Sigmoid colon (tissue), 7 donors: ENCODE data around the gene TBXAS1. TPM values are rescaled to one million over a fixed set of nuclear protein-coding genes. Genes with fewer than 3 reads are reported as not detected.

ENCODE experiments used
- DNase-seq: peaks from one replicate; pipeline ENCODE4 v3.0.0-alpha.2; 2019
- H3K27ac ChIP-seq, 4 donors: fragments of 200-600 bp; sonication (generic); one replicate each; pipeline ENCODE4 v1.5.1; 2016 to 2019; ENCODE audit warnings: mild to moderate bottlenecking in 1 of 4
- H3K27me3 ChIP-seq, 3 donors: fragments of 200-600 bp; sonication (generic); one replicate each; pipeline ENCODE4 v1.5.1; 2019; ENCODE audit warnings: mild to moderate bottlenecking in 1 of 3
- H3K36me3 ChIP-seq, 4 donors: fragments of 200-600 bp; sonication (generic); one replicate each; pipeline ENCODE4 v1.5.1; 2016 to 2019
- H3K4me1 ChIP-seq, 4 donors: fragments of 200-600 bp; sonication (generic); one replicate each; pipeline ENCODE4 v1.5.1; 2017 to 2019
- H3K4me3 ChIP-seq, 4 donors: fragments of 200-600 bp; sonication (generic); one replicate each; pipeline ENCODE4 v1.5.1; 2017 to 2019; ENCODE audit warnings: mild to moderate bottlenecking in 2 of 4, moderate library complexity in 1 of 4
- H3K9me3 ChIP-seq, 4 donors: fragments of 200-600 bp in 3 of 4; sonication (generic) in 3 of 4; one replicate each; pipeline versions ENCODE4 v1.5.1 to v1.6.1; 2013 to 2019
- EP300 ChIP-seq, 4 donors: sonication (generic); formaldehyde crosslinking; IDR thresholded peaks; one replicate each; pipeline ENCODE4 v1.6.1; 2017; ENCODE audit warnings: antibody characterized with exemption in 4 of 4
- POLR2A ChIP-seq, 2 donors: fragments of 450-650 bp; IDR thresholded peaks; one replicate each; pipeline ENCODE4 v1.6.1; 2016; ENCODE audit warnings: antibody characterized with exemption in 2 of 2, mild to moderate bottlenecking in 2 of 2, moderate library complexity in 2 of 2
- POLR2AphosphoS5 ChIP-seq, 4 donors: sonication (generic); formaldehyde crosslinking; IDR thresholded peaks; one replicate each; pipeline ENCODE4 v1.6.1; 2017; ENCODE audit warnings: antibody characterized with exemption in 4 of 4
- WGBS, 2 donors: extraction: QIAGEN DNeasy Blood & Tissue Kit; methylation state at CpG; one replicate each; pipeline ENCODE4 v1.1.7; 2013; 5-methylcytosine and 5-hydroxymethylcytosine counted together
- intact Hi-C: fragments of 100-400 bp; cut with DNase I; formaldehyde crosslinking; loops from one replicate; pipeline ENCODE4 v1.15.1; 2023
- polyA plus RNA-seq, 3 donors: library from polyadenylated mRNA; stranded (reverse); fragments of 200-250 nt; gene quantifications; one replicate each; pipeline ENCODE4 v1.2.3, GENCODE V29; 2013
- total RNA-seq, 4 donors: library from RNA; depleted of rRNA; stranded (reverse); fragments of >200 nt; gene quantifications; one replicate each; pipeline ENCODE4 v1.1.0, GENCODE V29; 2016
- TF ChIP-seq, protein P1 (sequence below), 4 experiments: fragments of 450-650 bp in 3 of 4; fragments of 200-600 bp in 1 of 4; IDR thresholded peaks; one replicate each; pipeline ENCODE4 v1.5.1; 2016 to 2019; ENCODE audit warnings: antibody characterized with exemption in 4 of 4, mild to moderate bottlenecking in 3 of 4, moderate library complexity in 2 of 4
- donor health status: healthy with polysubstance abuse.
- donor health status: Bipolar disorder and iron deficiency.
- donor health status: healthy.

Gene TBXAS1
- total and polyA plus RNA-seq, 7 donors: 6.0 to 28.2 (median 19.3) TPM

DNA sequence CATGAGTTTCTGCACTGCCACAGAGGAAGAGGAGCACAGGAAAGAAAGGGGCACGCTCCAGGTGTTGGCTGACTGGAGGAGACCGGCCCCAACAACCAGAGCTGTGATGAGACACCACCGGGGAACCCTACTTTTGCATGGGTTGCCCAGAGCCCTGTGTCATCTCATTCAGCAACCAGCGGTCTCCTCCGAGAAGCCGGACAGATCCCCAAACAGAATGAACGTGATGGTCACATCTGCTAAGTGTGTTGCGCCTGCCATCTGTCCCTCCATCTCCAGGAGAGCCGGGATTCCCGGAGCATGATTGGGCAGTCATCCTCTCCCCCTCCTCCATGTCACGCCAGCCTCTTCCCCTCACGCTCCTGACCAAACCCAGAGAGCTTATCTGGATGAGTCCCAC is 210.8 kb downstream of the TBXAS1 start:
- peaks cover 0 to 55% (median 5%) of the 10 kb centered on the region in 4 donors for H3K36me3 ChIP-seq
- DNase-seq: no peak
- H3K9me3 ChIP-seq: no peaks in the 10 kb centered on the region
- TF ChIP-seq POLR2A (IDR thresholded peaks at IDR 0.05): no peak
- no peak for TF ChIP-seq EP300 (IDR thresholded peaks at IDR 0.05)
- TF ChIP-seq POLR2AphosphoS5 (IDR thresholded peaks at IDR 0.05): no peak
- TF ChIP-seq, protein P1, sequence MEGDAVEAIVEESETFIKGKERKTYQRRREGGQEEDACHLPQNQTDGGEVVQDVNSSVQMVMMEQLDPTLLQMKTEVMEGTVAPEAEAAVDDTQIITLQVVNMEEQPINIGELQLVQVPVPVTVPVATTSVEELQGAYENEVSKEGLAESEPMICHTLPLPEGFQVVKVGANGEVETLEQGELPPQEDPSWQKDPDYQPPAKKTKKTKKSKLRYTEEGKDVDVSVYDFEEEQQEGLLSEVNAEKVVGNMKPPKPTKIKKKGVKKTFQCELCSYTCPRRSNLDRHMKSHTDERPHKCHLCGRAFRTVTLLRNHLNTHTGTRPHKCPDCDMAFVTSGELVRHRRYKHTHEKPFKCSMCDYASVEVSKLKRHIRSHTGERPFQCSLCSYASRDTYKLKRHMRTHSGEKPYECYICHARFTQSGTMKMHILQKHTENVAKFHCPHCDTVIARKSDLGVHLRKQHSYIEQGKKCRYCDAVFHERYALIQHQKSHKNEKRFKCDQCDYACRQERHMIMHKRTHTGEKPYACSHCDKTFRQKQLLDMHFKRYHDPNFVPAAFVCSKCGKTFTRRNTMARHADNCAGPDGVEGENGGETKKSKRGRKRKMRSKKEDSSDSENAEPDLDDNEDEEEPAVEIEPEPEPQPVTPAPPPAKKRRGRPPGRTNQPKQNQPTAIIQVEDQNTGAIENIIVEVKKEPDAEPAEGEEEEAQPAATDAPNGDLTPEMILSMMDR (IDR thresholded peaks at IDR 0.05): no peak
- 97 to 98% methylated on average over 12 of the region's 12 CpGs for WGBS, 2 donors
- H3K27ac ChIP-seq: no peak overlapping the region
- H3K4me3 ChIP-seq: no peak overlapping the region
- peaks cover 0 to 8% (median 3%) of the 10 kb centered on the region in 4 donors for H3K4me1 ChIP-seq
- intact Hi-C loops: no loop called here
- H3K27me3 ChIP-seq: no peaks in the 10 kb centered on the region

DNA sequence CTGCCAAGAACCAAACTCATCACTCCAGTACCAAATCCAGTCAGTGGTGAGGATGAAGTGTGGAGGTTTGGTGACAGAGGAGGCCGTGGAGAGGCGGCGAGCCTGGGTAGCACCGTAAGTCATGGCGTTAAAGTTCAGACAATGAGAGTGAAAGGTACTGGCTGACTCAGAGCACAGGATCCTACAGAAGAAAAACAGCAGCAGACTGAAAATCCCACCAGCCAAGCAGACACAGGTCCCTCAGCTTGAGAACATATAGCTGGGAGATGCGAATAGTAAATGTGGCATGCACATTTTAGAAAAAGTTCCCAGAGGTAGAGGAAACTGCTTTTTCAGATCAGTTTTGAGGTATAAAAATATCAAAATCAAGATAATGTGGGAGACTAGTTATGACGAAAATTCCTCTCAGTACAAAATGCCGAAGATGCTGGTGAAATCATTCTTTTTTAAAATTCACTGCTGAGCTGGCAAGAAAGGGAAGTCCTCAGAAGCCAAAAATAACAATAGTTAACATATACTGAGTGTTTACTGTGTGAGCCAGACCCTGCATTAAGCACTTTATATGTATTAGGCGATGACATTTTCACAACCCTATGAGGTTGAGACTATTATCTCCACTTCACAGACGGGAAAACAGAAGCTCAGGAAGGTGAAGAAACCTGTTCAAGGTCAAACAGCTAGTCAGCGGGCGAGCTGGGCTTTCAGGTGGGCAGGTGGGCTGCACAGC is 212.8 kb downstream of the TBXAS1 start:
- peaks cover 3 to 71% (median 5%) of the 10 kb centered on the region in 4 donors for H3K36me3 ChIP-seq
- intact Hi-C loops: no loop called here
- WGBS, 2 donors: 93 to 97% methylated on average over 12 of the region's 12 CpGs
- no peak for DNase-seq
- no peak for TF ChIP-seq POLR2A (IDR thresholded peaks at IDR 0.05)
- no peak for TF ChIP-seq POLR2AphosphoS5 (IDR thresholded peaks at IDR 0.05)
- no peak for TF ChIP-seq EP300 (IDR thresholded peaks at IDR 0.05)
- TF ChIP-seq, protein P1 (IDR thresholded peaks at IDR 0.05): no peak
- no peaks in the 10 kb centered on the region for H3K27me3 ChIP-seq
- no peak overlapping the region for H3K27ac ChIP-seq
- no peaks in the 10 kb centered on the region for H3K4me1 ChIP-seq
- H3K4me3 ChIP-seq: no peak overlapping the region
- H3K9me3 ChIP-seq: no peaks in the 10 kb centered on the region

DNA sequence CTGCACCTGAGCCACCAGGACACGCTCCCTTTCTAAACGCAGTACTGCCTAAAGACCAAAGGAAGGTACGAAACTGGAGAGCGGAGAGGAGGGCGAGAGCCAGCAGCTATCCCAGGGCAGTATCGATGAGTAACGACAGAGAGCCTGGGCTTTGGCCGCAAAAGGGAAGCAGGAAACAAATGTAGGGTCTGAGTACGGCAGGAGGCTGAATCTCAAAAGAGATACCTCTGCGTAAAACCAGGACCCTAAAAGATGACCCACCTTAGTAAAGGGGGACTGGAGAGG is 213.3 kb downstream of the TBXAS1 start:
- intact Hi-C loops: no loop called here
- Histone ChIP-seq H3K27me3 (no peaks in the 10 kb centered on the region), H3K9me3 (no peaks in the 10 kb centered on the region), H3K27ac (no peak overlapping the region), H3K4me1 (no peaks in the 10 kb centered on the region), H3K36me3 (peaks cover 3 to 72% (median 5%) of the 10 kb centered on the region in 4 donors), H3K4me3 (no peak overlapping the region)
- TF ChIP-seq, protein P1 (IDR thresholded peaks at IDR 0.05): no peak
- TF ChIP-seq EP300 (IDR thresholded peaks at IDR 0.05) (no peak), POLR2AphosphoS5 (IDR thresholded peaks at IDR 0.05) (no peak), POLR2A (IDR thresholded peaks at IDR 0.05) (no peak)
- WGBS, 2 donors: 90 to 98% methylated on average over 10 of the region's 10 CpGs
- no peak for DNase-seq

DNA sequence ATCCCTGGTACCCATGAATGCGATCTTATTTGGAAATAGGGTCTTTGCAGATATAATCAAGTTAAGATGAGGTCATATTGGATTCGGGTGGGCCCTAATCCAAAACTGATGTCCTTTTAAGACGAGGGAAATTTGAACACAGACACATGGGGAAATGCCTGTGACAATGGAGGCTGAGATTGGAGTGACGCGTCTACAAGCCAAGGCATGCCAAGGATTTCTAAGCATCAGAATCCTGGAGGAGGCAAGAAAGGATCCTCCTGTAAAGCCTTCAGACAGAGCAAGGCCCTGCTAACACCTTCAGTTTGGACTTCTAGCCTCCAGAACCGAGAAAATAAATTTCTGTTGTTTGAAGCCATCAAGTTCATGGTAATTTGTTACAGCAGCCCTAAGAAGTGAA is 215.2 kb downstream of the TBXAS1 start:
- intact Hi-C loops: no loop called here
- no peak for DNase-seq
- Histone ChIP-seq H3K36me3 (peaks cover 0 to 63% (median 4%) of the 10 kb centered on the region in 4 donors), H3K9me3 (no peaks in the 10 kb centered on the region), H3K27me3 (no peaks in the 10 kb centered on the region), H3K4me1 (no peaks in the 10 kb centered on the region), H3K4me3 (no peak overlapping the region), H3K27ac (no peak overlapping the region)
- no peak for TF ChIP-seq POLR2AphosphoS5 (IDR thresholded peaks at IDR 0.05)
- WGBS, 2 donors: 97% methylated on average over 6 of the region's 6 CpGs

DNA sequence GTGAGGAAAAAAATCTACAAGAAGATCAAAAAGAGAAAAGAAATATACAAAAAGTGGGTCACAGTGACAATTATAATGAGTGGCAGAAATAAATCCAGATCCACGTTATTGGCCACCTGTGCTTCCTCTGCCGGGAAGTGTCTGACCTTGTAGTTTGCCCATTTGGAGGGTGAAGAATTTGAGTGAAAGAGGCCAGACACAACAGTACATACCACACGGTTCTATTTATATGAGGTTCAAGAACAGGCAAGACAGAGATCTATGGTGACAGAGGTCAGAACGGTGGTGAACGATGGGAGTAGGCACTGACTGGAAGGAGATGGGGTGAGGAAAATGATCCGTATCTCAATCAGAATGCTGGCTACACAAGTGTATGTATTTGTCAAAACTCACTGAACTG is 216.6 kb downstream of the TBXAS1 start:
- DNase-seq: no peak
- peaks cover 0 to 53% (median 4%) of the 10 kb centered on the region in 4 donors for H3K36me3 ChIP-seq
- 52 to 72% methylated on average over 6 of the region's 6 CpGs for WGBS, 2 donors
- no peak overlapping the region for H3K4me3 ChIP-seq
- H3K9me3 ChIP-seq: no peaks in the 10 kb centered on the region
- H3K4me1 ChIP-seq: no peaks in the 10 kb centered on the region
- no peak overlapping the region for H3K27ac ChIP-seq
- intact Hi-C loops: no loop called here
- TF ChIP-seq POLR2A (IDR thresholded peaks at IDR 0.05): no peak
- TF ChIP-seq EP300 (IDR thresholded peaks at IDR 0.05): no peak
- TF ChIP-seq POLR2AphosphoS5 (IDR thresholded peaks at IDR 0.05): no peak
- TF ChIP-seq, protein P1 (IDR thresholded peaks at IDR 0.05): no peak
- H3K27me3 ChIP-seq: no peaks in the 10 kb centered on the region
